Brain microvascular endothelial cell (primary cell): ENCODE data around the gene RPL13.

Experiments
- DNase-seq: peaks from one replicate; pipeline ENCODE4 v3.0.0-alpha.2; 2020
- H3K27ac ChIP-seq: fragments of 250-450 bp; sonication (Bioruptor Pico); 2 replicates; pipeline ENCODE4 v1.5.1; 2020; ENCODE audit warnings: mild to moderate bottlenecking, moderate library complexity
- H3K27me3 ChIP-seq: fragments of 250-450 bp; sonication (Bioruptor Pico); replicated peaks from 2 replicates; pipeline ENCODE4 v1.5.1; 2020; ENCODE audit warnings: mild to moderate bottlenecking
- H3K36me3 ChIP-seq: fragments of 250-450 bp; sonication (Bioruptor Pico); replicated peaks from 2 replicates; pipeline ENCODE4 v1.5.1; 2020; ENCODE audit warnings: mild to moderate bottlenecking
- H3K4me3 ChIP-seq: 2 replicates; pipeline ENCODE4 v1.5.1; 2011; ENCODE audit warnings: low read depth, mild to moderate bottlenecking, control low read depth, low read length, moderate library complexity
- CTCF ChIP-seq: IDR thresholded peaks from 2 replicates; pipeline ENCODE4 v1.5.1; 2011; ENCODE audit warnings: low read depth, mild to moderate bottlenecking, moderate library complexity, low read length, control low read depth, inconsistent platforms; ENCODE audit errors: missing control alignments
- in situ Hi-C: cut with HindIII; loops from 2 replicates; pipeline ENCODE4 v1.10.0; 2017; ENCODE audit warnings: low sequenced_read_pairs, low pct_ligation_motif_present

The RPL13 gene

GRCh38 chr16:89546781-89547180 is 13.7 kb upstream of the RPL13 start:
- peaks cover 58% of the 10 kb centered on the region for H3K36me3 ChIP-seq
- in situ Hi-C loops, result no loop called here
- no peaks in the 10 kb centered on the region for H3K27me3 ChIP-seq
- H3K4me3 ChIP-seq, result no peak overlapping the region
- H3K27ac ChIP-seq, result no peak overlapping the region
- no peak for TF ChIP-seq CTCF
- DNase-seq, result no peak

GRCh38 chr16:89547291-89547690 is 13.2 kb upstream of the RPL13 start:
- in situ Hi-C loops, result no loop called here
- DNase-seq, result no peak
- Histone ChIP-seq H3K4me3 (no peak overlapping the region), H3K36me3 (peaks cover 59% of the 10 kb centered on the region), H3K27ac (no peak overlapping the region), H3K27me3 (no peaks in the 10 kb centered on the region)
- TF ChIP-seq CTCF, result no peak

- H3K27ac ChIP-seq, result no peak overlapping the region
- no peak for TF ChIP-seq CTCF
- peaks cover 61% of the 10 kb centered on the region for H3K36me3 ChIP-seq
- in situ Hi-C loops, result no loop called here
- H3K4me3 ChIP-seq, result no peak overlapping the region
- H3K27me3 ChIP-seq, result no peaks in the 10 kb centered on the region
- DNase-seq, result no peak
Observed at GRCh38 chr16:89547860-89548259, 12.6 kb upstream of the RPL13 start.

GRCh38 chr16:89548344-89549006 is 12.0 kb upstream of the RPL13 start:
- TF ChIP-seq CTCF, result no peak
- Histone ChIP-seq H3K36me3 (peaks cover 62% of the 10 kb centered on the region), H3K27me3 (no peaks in the 10 kb centered on the region), H3K27ac (no peak overlapping the region), H3K4me3 (no peak overlapping the region)
- in situ Hi-C loops, result no loop called here
- no peak for DNase-seq

GRCh38 chr16:89549007-89549700 is 11.3 kb upstream of the RPL13 start:
- Histone ChIP-seq H3K4me3 (no peak overlapping the region), H3K27ac (no peak overlapping the region), H3K27me3 (no peaks in the 10 kb centered on the region), H3K36me3 (peaks cover 61% of the 10 kb centered on the region)
- in situ Hi-C loops, result no loop called here
- DNase-seq, result no peak
- no peak for TF ChIP-seq CTCF

GRCh38 chr16:89550421-89551007 is 10.0 kb upstream of the RPL13 start:
- no peak for TF ChIP-seq CTCF
- Histone ChIP-seq H3K36me3 (peaks cover 61% of the 10 kb centered on the region), H3K27me3 (no peaks in the 10 kb centered on the region), H3K4me3 (no peak overlapping the region), H3K27ac (no peak overlapping the region)
- DNase-seq, result no peak
- in situ Hi-C loops, result no loop called here
